Astrocyte (in vitro differentiated cells and primary cell): Measurements from ENCODE around the gene TMEM184B.

Experiments
- CTCF ChIP-seq: IDR thresholded peaks from 2 replicates; pipeline ENCODE4 v1.5.1; 2011; ENCODE audit warnings: low read depth, mild to moderate bottlenecking, inconsistent platforms, low read length, moderate library complexity; ENCODE audit not compliant: insufficient read depth
- EZH2 ChIP-seq: IDR thresholded peaks from 2 replicates; pipeline ENCODE4 v1.6.1; 2012; ENCODE audit warnings: mild to moderate bottlenecking, low read length, inconsistent platforms; ENCODE audit not compliant: insufficient read depth

GRCh38 chr22:38238519-38239071, 34.2 kb downstream of the TMEM184B start:
- TF ChIP-seq CTCF (no peak), EZH2 (no peak)
